A549 (cell line): Measurements from ENCODE around the gene SIRPA.

Experiments used
- HDAC2 ChIP-seq: fragments of 200-600 bp; sonication (generic); IDR thresholded peaks from 2 replicates; pipeline ENCODE4 v1.6.1; 2016
- JUNB ChIP-seq: fragments of >200 bp; sonication (Bioruptor Twin); formaldehyde crosslinking; IDR thresholded peaks from 2 replicates; pipeline ENCODE4 v1.6.1; 2016
- KDM1A ChIP-seq: fragments of 200-600 bp; sonication (generic); IDR thresholded peaks from 2 replicates; pipeline ENCODE4 v1.6.1; 2016; ENCODE audit warnings: low read depth, mild to moderate bottlenecking
- KDM5A ChIP-seq: fragments of 200-600 bp; sonication (generic); IDR thresholded peaks from 2 replicates; pipeline ENCODE4 v1.6.1; 2016; ENCODE audit warnings: antibody characterized with exemption, mild to moderate bottlenecking
- MAFK ChIP-seq: fragments of 450-650 bp; IDR thresholded peaks from 2 replicates; pipeline ENCODE4 v1.6.1; 2014; ENCODE audit not compliant: partially characterized antibody
- MYC ChIP-seq: IDR thresholded peaks from 2 replicates; pipeline ENCODE4 v1.6.1; 2012; ENCODE audit warnings: mild to moderate bottlenecking, inconsistent platforms, low read length, improper control_type of control experiment, borderline replicate concordance
- NFE2L2 ChIP-seq: fragments of 150-350 bp; conservative IDR thresholded peaks from 2 replicates; pipeline ENCODE4 v1.6.1; 2014; ENCODE audit warnings: low read length
- POLR2A ChIP-seq: IDR thresholded peaks from 2 replicates; pipeline ENCODE4 v1.6.1; 2012; ENCODE audit warnings: mild to moderate bottlenecking, low read length
- SMC3 ChIP-seq: fragments of >200 bp; sonication (Bioruptor Twin); formaldehyde crosslinking; IDR thresholded peaks from 3 replicates; pipeline ENCODE4 v1.6.1; 2018; ENCODE audit warnings: inconsistent platforms
- ZSCAN20 ChIP-seq: fragments of 250-450 bp; sonication (Bioruptor Pico); IDR thresholded peaks from 2 replicates; pipeline ENCODE4 v1.8.0; 2022; ENCODE audit warnings: mild to moderate bottlenecking, moderate library complexity
- TF ChIP-seq, protein P1 (sequence below): fragments of >200 bp; sonication (Bioruptor Twin); formaldehyde crosslinking; IDR thresholded peaks from 3 replicates; pipeline ENCODE4 v1.5.1; 2016
- TF ChIP-seq, protein P2 (sequence below): IDR thresholded peaks from 2 replicates; pipeline ENCODE4 v1.6.1; 2012; ENCODE audit warnings: low read depth, borderline replicate concordance

DNA sequence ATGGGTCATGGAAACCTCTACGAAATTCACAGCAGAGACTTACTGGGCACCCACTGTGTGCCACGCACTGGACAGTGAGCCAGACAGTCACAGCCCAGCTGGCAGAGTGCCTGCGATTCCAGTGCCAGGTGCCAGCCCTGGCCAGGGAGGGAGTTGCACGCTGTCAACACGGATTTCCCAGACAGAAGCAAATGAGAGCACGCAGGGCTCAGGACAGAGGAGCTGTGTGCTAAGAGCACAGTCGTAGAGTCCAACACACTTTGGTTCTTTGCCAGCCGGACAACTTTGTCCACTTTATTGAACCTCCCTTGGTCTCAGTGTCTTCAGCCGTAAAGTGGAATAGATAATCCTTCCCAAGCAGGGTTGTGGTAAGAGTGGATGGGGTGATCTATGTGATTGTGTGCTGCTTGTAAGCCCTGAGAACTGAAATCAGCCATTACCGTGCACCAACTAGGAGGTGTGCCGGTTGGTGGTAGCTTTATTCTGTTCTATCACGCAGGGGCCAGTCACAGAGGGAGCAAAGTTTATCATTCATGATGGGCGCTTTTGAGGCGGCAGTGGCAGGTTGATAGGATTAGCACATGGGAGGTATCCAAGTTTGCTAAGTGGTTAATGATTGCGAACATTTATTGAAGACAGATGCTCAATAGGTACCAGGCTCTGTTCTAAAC lies 40.6 kb downstream of the SIRPA start:
- TF ChIP-seq, protein P1, sequence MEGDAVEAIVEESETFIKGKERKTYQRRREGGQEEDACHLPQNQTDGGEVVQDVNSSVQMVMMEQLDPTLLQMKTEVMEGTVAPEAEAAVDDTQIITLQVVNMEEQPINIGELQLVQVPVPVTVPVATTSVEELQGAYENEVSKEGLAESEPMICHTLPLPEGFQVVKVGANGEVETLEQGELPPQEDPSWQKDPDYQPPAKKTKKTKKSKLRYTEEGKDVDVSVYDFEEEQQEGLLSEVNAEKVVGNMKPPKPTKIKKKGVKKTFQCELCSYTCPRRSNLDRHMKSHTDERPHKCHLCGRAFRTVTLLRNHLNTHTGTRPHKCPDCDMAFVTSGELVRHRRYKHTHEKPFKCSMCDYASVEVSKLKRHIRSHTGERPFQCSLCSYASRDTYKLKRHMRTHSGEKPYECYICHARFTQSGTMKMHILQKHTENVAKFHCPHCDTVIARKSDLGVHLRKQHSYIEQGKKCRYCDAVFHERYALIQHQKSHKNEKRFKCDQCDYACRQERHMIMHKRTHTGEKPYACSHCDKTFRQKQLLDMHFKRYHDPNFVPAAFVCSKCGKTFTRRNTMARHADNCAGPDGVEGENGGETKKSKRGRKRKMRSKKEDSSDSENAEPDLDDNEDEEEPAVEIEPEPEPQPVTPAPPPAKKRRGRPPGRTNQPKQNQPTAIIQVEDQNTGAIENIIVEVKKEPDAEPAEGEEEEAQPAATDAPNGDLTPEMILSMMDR: no peak
- TF ChIP-seq SMC3: no peak
- TF ChIP-seq KDM1A: no peak
- TF ChIP-seq, protein P2, sequence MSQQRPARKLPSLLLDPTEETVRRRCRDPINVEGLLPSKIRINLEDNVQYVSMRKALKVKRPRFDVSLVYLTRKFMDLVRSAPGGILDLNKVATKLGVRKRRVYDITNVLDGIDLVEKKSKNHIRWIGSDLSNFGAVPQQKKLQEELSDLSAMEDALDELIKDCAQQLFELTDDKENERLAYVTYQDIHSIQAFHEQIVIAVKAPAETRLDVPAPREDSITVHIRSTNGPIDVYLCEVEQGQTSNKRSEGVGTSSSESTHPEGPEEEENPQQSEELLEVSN: no peak
- no peak for TF ChIP-seq MYC
- TF ChIP-seq POLR2A: no peak
- no peak for TF ChIP-seq KDM5A
- TF ChIP-seq NFE2L2: no peak
- no peak for TF ChIP-seq ZSCAN20
- no peak for TF ChIP-seq JUNB
- no peak for TF ChIP-seq MAFK
- TF ChIP-seq HDAC2: no peak
